K562 (cell line): ENCODE measurements around the gene LDAH.

ENCODE experiments used
- CEBPB ChIP-seq: fragments of 450-650 bp; IDR thresholded peaks from 2 replicates; pipeline ENCODE4 v1.6.1; 2016; ENCODE audit warnings: missing genetic modification characterization, missing compliant biosample characterization
- EZH2 ChIP-seq: IDR thresholded peaks from 2 replicates; pipeline ENCODE4 v1.6.1; 2012; ENCODE audit warnings: low read depth, mild to moderate bottlenecking, inconsistent platforms, low read length, borderline replicate concordance
- HDAC6 ChIP-seq: IDR thresholded peaks from 2 replicates; pipeline ENCODE4 v1.6.1; 2012; ENCODE audit warnings: low read depth, mild to moderate bottlenecking, control low read depth, inconsistent platforms, low read length, moderate library complexity
- RAD21 ChIP-seq, 2 experiments: fragments of 250-450 bp in 1 of 2; fragments of 450-650 bp in 1 of 2; sonication (Bioruptor Pico) in 1 of 2; formaldehyde crosslinking in 1 of 2; IDR thresholded peaks in 1 of 2; conservative IDR thresholded peaks in 1 of 2; 2 replicates each; pipeline versions ENCODE4 v1.4.0 to v1.8.0; 2020 to 2022; ENCODE audit warnings: mild to moderate bottlenecking in 2 of 2, moderate library complexity in 1 of 2
- REST ChIP-seq, 2 experiments: fragments of 450-650 bp; formaldehyde crosslinking in 1 of 2; IDR thresholded peaks; 2 replicates each; pipeline versions ENCODE4 v1.4.0 to v1.6.1; 2014 to 2020; ENCODE audit warnings: mild to moderate bottlenecking in 2 of 2, borderline replicate concordance in 1 of 2, low read depth in 1 of 2
- TBP ChIP-seq: optimal IDR thresholded peaks from 2 replicates; pipeline ENCODE3; 2011; ENCODE audit warnings: low read depth, low read length, improper control_type of control experiment
- YY1 ChIP-seq, 3 experiments: IDR thresholded peaks; 2 replicates each; pipeline ENCODE4 v1.6.1; 2011; ENCODE audit warnings: low read length in 2 of 3, mild to moderate bottlenecking in 2 of 3, moderate library complexity in 2 of 3, borderline replicate concordance in 1 of 3, control low read depth in 1 of 3, low read depth in 1 of 3; ENCODE audit not compliant: insufficient read depth in 3 of 3, insufficient replicate concordance in 2 of 3, control insufficient read depth in 1 of 3, insufficient read length in 1 of 3; ENCODE audit errors: extremely low read depth in 1 of 3
- ZBTB43 ChIP-seq: sonication (generic); formaldehyde crosslinking; IDR thresholded peaks from 2 replicates; pipeline ENCODE4 v1.8.0; 2023; ENCODE audit warnings: mild to moderate bottlenecking, missing genetic modification reagents
- TF ChIP-seq, protein P1 (sequence below), 3 experiments: IDR thresholded peaks in 2 of 3; conservative IDR thresholded peaks in 1 of 3; 2 replicates each; pipeline ENCODE4 v1.5.1; 2011 to 2012; ENCODE audit warnings: low read length in 3 of 3, mild to moderate bottlenecking in 3 of 3, control low read depth in 2 of 3, improper control_type of control experiment in 1 of 3, inconsistent platforms in 1 of 3, low read depth in 1 of 3, mixed read lengths in 1 of 3, moderate library complexity in 1 of 3; ENCODE audit not compliant: insufficient read depth in 2 of 3
- TF ChIP-seq, protein P2 (sequence below): sonication (generic); formaldehyde crosslinking; IDR thresholded peaks from 2 replicates; pipeline ENCODE4 v1.5.0; 2020; ENCODE audit warnings: missing genetic modification reagents
- TF ChIP-seq, protein P3 (sequence below), 2 experiments: fragments of 450-650 bp in 1 of 2; sonication (generic) in 1 of 2; formaldehyde crosslinking in 1 of 2; IDR thresholded peaks in 1 of 2; conservative IDR thresholded peaks in 1 of 2; 2 replicates each; pipeline versions ENCODE4 v1.6.1 to v1.8.1; 2016 to 2023; ENCODE audit warnings: mild to moderate bottlenecking in 2 of 2, moderate library complexity in 2 of 2, inconsistent platforms in 1 of 2, missing genetic modification reagents in 1 of 2

DNA sequence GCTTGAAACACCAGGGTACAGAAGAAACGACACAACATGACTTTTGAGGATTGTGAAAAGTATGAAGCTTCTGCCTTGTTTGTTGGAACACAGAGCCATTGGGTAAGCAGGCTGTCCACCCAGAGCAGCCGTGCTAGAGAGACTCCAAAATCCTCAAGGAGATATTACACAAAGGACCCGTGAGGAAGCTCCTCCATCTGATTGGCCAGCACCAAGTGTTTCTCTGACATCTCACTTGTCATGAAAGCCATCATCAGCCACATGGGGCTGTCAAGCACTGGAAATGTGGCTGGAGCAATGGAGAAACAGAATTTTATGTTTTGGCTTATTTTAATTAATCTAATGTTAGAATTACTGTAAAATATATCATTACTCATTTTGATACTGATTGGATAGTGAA lies 29.8 kb upstream of the LDAH start:
- TF ChIP-seq CEBPB (tag) (no peak), HDAC6 (no peak), ZBTB43 (CRISPR knock-in tag) (no peak), RAD21 (CRISPR knock-in tag; conservative IDR thresholded peaks at IDR 0.05 in 1 of 2, IDR thresholded peaks at IDR 0.05 in 1 of 2) (no peak), TBP (no peak), YY1 (IDR thresholded peaks at IDR 0.05; ENCODE audit: borderline replicate concordance in 1 of 3, control insufficient read depth in 1 of 3, extremely low read depth in 1 of 3, insufficient read depth in 3 of 3, insufficient read length in 1 of 3, insufficient replicate concordance in 2 of 3, low read depth in 1 of 3, low read length in 2 of 3) (no peak), REST (IDR thresholded peaks at IDR 0.05; ENCODE audit: borderline replicate concordance) (no peak), REST (CRISPR knock-in tag; IDR thresholded peaks at IDR 0.05; ENCODE audit: low read depth) (no peak), EZH2 (no peak)
- TF ChIP-seq, protein P1, sequence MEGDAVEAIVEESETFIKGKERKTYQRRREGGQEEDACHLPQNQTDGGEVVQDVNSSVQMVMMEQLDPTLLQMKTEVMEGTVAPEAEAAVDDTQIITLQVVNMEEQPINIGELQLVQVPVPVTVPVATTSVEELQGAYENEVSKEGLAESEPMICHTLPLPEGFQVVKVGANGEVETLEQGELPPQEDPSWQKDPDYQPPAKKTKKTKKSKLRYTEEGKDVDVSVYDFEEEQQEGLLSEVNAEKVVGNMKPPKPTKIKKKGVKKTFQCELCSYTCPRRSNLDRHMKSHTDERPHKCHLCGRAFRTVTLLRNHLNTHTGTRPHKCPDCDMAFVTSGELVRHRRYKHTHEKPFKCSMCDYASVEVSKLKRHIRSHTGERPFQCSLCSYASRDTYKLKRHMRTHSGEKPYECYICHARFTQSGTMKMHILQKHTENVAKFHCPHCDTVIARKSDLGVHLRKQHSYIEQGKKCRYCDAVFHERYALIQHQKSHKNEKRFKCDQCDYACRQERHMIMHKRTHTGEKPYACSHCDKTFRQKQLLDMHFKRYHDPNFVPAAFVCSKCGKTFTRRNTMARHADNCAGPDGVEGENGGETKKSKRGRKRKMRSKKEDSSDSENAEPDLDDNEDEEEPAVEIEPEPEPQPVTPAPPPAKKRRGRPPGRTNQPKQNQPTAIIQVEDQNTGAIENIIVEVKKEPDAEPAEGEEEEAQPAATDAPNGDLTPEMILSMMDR (IDR thresholded peaks at IDR 0.05 in 2 of 3, conservative IDR thresholded peaks at IDR 0.05 in 1 of 3; ENCODE audit: insufficient read depth in 2 of 3, low read depth in 1 of 3, low read length in 3 of 3) = no peak
- TF ChIP-seq, protein P2, sequence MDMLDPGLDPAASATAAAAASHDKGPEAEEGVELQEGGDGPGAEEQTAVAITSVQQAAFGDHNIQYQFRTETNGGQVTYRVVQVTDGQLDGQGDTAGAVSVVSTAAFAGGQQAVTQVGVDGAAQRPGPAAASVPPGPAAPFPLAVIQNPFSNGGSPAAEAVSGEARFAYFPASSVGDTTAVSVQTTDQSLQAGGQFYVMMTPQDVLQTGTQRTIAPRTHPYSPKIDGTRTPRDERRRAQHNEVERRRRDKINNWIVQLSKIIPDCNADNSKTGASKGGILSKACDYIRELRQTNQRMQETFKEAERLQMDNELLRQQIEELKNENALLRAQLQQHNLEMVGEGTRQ (CRISPR knock-in tag) = no peak
- TF ChIP-seq, protein P3, sequence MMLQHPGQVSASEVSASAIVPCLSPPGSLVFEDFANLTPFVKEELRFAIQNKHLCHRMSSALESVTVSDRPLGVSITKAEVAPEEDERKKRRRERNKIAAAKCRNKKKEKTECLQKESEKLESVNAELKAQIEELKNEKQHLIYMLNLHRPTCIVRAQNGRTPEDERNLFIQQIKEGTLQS (IDR thresholded peaks at IDR 0.05) = no peak
- TF ChIP-seq, protein P3 (CRISPR knock-in tag; conservative IDR thresholded peaks at IDR 0.05) = no peak
